AG09319 (cell line): ENCODE results near the gene HSD17B7.
"Not testable (repeated sequence)": the region's sequence is repeated elsewhere in the genome, so short reads cannot be mapped to it uniquely, and the experiment has no call there.

Experiments
- DNase-seq: peaks from one replicate; pipeline ENCODE4 v3.0.0-alpha.2; 2010; ENCODE audit warnings: low read depth; ENCODE audit errors: extremely low read depth
- CTCF ChIP-seq: IDR thresholded peaks from 2 replicates; pipeline ENCODE4 v1.5.1; 2011; ENCODE audit warnings: low read depth, mild to moderate bottlenecking, inconsistent platforms, low read length, moderate library complexity

The HSD17B7 gene

GRCh38 chr1:162799995-162800830, 9.7 kb downstream of the HSD17B7 start:
- peak; percentile 63 for TF ChIP-seq CTCF
- peak; percentile 24 for DNase-seq

GRCh38 chr1:162807503-162807902, 17.0 kb downstream of the HSD17B7 start:
- not testable (repeated sequence) for DNase-seq

GRCh38 chr1:162812357-162812756, 21.9 kb downstream of the HSD17B7 start:
- not testable (repeated sequence) for DNase-seq

- DNase-seq: not testable (repeated sequence)
Measured at GRCh38 chr1:162818136-162818535, 27.6 kb downstream of the HSD17B7 start.

- not testable (repeated sequence) for DNase-seq
Measured at GRCh38 chr1:162818666-162819065, 28.2 kb downstream of the HSD17B7 start.

GRCh38 chr1:162822391-162823200, 32.1 kb downstream of the HSD17B7 start:
- no peak for TF ChIP-seq CTCF

GRCh38 chr1:162823231-162823630, 32.7 kb downstream of the HSD17B7 start:
- no peak for DNase-seq
- no peak for TF ChIP-seq CTCF

More at GRCh38 chr1:162822391-162823200, 32.1 kb downstream of the HSD17B7 start:
- no peak for DNase-seq

GRCh38 chr1:162823771-162824525, 33.4 kb downstream of the HSD17B7 start:
- TF ChIP-seq CTCF: no peak
- DNase-seq: no peak

- no peak for DNase-seq
- no peak for TF ChIP-seq CTCF
Measured at GRCh38 chr1:162829268-162829667, 38.8 kb downstream of the HSD17B7 start.
